WTC11 (cell line): ENCODE measurements around the gene MAP1LC3B.

Experiments used
- CREB1 ChIP-seq: sonication (generic); formaldehyde crosslinking; IDR thresholded peaks from 2 replicates; pipeline ENCODE4 v1.8.0; 2023; ENCODE audit warnings: mild to moderate bottlenecking, missing genetic modification reagents
- FOXJ3 ChIP-seq: sonication (generic); formaldehyde crosslinking; IDR thresholded peaks from 2 replicates; pipeline ENCODE4 v1.9.0; 2021; ENCODE audit warnings: missing genetic modification reagents, mild to moderate bottlenecking, borderline replicate concordance
- GRHL2 ChIP-seq: fragments of 250-450 bp; sonication (Bioruptor Pico); IDR thresholded peaks from 2 replicates; pipeline ENCODE4 v1.8.0; 2022; ENCODE audit warnings: mild to moderate bottlenecking, moderate library complexity; ENCODE audit not compliant: insufficient replicate concordance, severe bottlenecking
- NFYB ChIP-seq: sonication (generic); formaldehyde crosslinking; conservative IDR thresholded peaks from 2 replicates; pipeline ENCODE4 v1.8.0; 2022; ENCODE audit warnings: low read depth, missing genetic modification reagents
- SMAD3 ChIP-seq: sonication (generic); formaldehyde crosslinking; IDR thresholded peaks from 2 replicates; pipeline ENCODE4 v1.8.0; 2022; ENCODE audit warnings: missing genetic modification reagents, mild to moderate bottlenecking, borderline replicate concordance
- SMAD4 ChIP-seq: sonication (generic); formaldehyde crosslinking; IDR thresholded peaks from 2 replicates; pipeline ENCODE4 v1.8.0; 2022; ENCODE audit warnings: mild to moderate bottlenecking, missing genetic modification reagents
- TCF7 ChIP-seq: sonication (generic); formaldehyde crosslinking; IDR thresholded peaks from 2 replicates; pipeline ENCODE4 v1.8.0; 2022; ENCODE audit warnings: mild to moderate bottlenecking, low read depth, missing genetic modification reagents, moderate library complexity
- TF ChIP-seq, protein P1 (sequence below): sonication (generic); formaldehyde crosslinking; IDR thresholded peaks from 2 replicates; pipeline ENCODE4 v1.8.1; 2022; ENCODE audit warnings: low read depth, missing genetic modification reagents, borderline replicate concordance
- TF ChIP-seq, protein P2 (sequence below): fragments of 200-600 bp; IDR thresholded peaks from 2 replicates; pipeline ENCODE4 v1.8.0; 2022; ENCODE audit warnings: antibody characterized with exemption
- TF ChIP-seq, protein P3 (sequence below): fragments of 250-450 bp; sonication (Bioruptor Pico); IDR thresholded peaks from 2 replicates; pipeline ENCODE4 v2.1.2; 2022; ENCODE audit warnings: mild to moderate bottlenecking, moderate library complexity
- TF ChIP-seq, protein P4 (sequence below): fragments of 250-450 bp; sonication (Bioruptor Pico); IDR thresholded peaks from 2 replicates; pipeline ENCODE4 v1.9.0; 2021; ENCODE audit warnings: mild to moderate bottlenecking

DNA sequence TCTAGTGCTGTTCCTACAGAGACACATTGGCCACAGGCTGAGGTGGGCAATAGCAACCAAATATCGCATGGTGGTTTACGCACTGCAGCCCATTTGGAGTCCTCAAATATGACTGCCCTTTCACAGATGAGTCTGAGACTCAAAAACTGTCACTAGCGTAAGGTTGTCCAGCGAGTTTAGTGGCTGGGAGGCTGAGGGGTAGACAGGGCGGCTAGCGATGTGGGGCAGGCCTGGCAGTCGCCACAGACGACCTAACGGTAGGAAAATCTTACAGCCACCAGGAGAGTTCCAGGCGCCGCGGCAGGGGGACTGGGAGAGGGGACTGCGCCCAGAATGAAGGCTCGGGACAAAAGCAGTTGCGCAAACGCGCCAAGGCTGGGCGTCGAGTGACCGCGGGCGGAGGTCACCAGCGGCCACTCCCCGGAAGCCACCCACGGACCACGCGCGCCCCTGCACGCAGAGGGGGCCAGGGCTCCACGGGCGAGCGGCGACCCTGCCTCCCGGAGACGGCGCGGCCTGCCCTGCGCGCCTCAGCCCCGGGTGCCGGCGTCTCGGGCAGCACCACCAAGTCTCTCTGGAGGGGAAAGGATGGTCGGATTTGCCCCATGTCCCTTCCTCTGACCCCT lies 699 bp upstream of the MAP1LC3B start:
- TF ChIP-seq SMAD4 (CRISPR knock-in tag), result no peak
- TF ChIP-seq, protein P1, sequence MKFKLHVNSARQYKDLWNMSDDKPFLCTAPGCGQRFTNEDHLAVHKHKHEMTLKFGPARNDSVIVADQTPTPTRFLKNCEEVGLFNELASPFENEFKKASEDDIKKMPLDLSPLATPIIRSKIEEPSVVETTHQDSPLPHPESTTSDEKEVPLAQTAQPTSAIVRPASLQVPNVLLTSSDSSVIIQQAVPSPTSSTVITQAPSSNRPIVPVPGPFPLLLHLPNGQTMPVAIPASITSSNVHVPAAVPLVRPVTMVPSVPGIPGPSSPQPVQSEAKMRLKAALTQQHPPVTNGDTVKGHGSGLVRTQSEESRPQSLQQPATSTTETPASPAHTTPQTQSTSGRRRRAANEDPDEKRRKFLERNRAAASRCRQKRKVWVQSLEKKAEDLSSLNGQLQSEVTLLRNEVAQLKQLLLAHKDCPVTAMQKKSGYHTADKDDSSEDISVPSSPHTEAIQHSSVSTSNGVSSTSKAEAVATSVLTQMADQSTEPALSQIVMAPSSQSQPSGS, result no peak
- TF ChIP-seq, protein P2, sequence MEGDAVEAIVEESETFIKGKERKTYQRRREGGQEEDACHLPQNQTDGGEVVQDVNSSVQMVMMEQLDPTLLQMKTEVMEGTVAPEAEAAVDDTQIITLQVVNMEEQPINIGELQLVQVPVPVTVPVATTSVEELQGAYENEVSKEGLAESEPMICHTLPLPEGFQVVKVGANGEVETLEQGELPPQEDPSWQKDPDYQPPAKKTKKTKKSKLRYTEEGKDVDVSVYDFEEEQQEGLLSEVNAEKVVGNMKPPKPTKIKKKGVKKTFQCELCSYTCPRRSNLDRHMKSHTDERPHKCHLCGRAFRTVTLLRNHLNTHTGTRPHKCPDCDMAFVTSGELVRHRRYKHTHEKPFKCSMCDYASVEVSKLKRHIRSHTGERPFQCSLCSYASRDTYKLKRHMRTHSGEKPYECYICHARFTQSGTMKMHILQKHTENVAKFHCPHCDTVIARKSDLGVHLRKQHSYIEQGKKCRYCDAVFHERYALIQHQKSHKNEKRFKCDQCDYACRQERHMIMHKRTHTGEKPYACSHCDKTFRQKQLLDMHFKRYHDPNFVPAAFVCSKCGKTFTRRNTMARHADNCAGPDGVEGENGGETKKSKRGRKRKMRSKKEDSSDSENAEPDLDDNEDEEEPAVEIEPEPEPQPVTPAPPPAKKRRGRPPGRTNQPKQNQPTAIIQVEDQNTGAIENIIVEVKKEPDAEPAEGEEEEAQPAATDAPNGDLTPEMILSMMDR, result no peak
- no peak for TF ChIP-seq SMAD3 (CRISPR knock-in tag)
- no peak for TF ChIP-seq GRHL2
- no peak for TF ChIP-seq FOXJ3 (CRISPR knock-in tag)
- TF ChIP-seq, protein P3, sequence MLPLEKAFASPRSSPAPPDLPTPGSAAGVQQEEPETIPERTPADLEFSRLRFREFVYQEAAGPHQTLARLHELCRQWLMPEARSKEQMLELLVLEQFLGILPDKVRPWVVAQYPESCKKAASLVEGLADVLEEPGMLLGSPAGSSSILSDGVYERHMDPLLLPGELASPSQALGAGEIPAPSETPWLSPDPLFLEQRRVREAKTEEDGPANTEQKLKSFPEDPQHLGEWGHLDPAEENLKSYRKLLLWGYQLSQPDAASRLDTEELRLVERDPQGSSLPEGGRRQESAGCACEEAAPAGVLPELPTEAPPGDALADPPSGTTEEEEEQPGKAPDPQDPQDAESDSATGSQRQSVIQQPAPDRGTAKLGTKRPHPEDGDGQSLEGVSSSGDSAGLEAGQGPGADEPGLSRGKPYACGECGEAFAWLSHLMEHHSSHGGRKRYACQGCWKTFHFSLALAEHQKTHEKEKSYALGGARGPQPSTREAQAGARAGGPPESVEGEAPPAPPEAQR (CRISPR knock-in tag), result no peak
- TF ChIP-seq, protein P4, sequence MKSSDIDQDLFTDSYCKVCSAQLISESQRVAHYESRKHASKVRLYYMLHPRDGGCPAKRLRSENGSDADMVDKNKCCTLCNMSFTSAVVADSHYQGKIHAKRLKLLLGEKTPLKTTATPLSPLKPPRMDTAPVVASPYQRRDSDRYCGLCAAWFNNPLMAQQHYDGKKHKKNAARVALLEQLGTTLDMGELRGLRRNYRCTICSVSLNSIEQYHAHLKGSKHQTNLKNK (CRISPR knock-in tag), result no peak
- no peak for TF ChIP-seq TCF7 (CRISPR knock-in tag)
- no peak for TF ChIP-seq CREB1 (CRISPR knock-in tag)
- no peak for TF ChIP-seq NFYB
